GF-D8 (cell line): ENCODE measurements around the gene MYO5B.
"Not testable (repeated sequence)": the region's sequence is repeated elsewhere in the genome, so short reads cannot be mapped to it uniquely, and the experiment has no call there.

ENCODE experiments used
- DNase-seq: peaks from one replicate; lab custom pipeline; 2025; lab: John Stamatoyannopoulos, UW

MYO5B gene

GRCh38 chr18:49920731-49921130 lies 274.2 kb downstream of the MYO5B start:
- no peak for DNase-seq

- DNase-seq = no peak
Observed at GRCh38 chr18:49917742-49918141, 277.2 kb downstream of the MYO5B start.

- DNase-seq = no peak
Observed at GRCh38 chr18:49915352-49915751, 279.6 kb downstream of the MYO5B start.

GRCh38 chr18:49913221-49913620 lies 281.7 kb downstream of the MYO5B start:
- DNase-seq = no peak

GRCh38 chr18:49911427-49911826 lies 283.5 kb downstream of the MYO5B start:
- no peak for DNase-seq

- no peak for DNase-seq
Observed at GRCh38 chr18:49910986-49911385, 284.0 kb downstream of the MYO5B start.

GRCh38 chr18:49910019-49910418 lies 284.9 kb downstream of the MYO5B start:
- no peak for DNase-seq

- DNase-seq = no peak
Observed at GRCh38 chr18:49907346-49907929, 287.5 kb downstream of the MYO5B start.

GRCh38 chr18:49905771-49906170 lies 289.2 kb downstream of the MYO5B start:
- no peak for DNase-seq

- DNase-seq = no peak
Observed at GRCh38 chr18:49904871-49905555, 289.9 kb downstream of the MYO5B start.

GRCh38 chr18:49901862-49902340 lies 293.0 kb downstream of the MYO5B start:
- no peak for DNase-seq

GRCh38 chr18:49899657-49900330 lies 295.2 kb downstream of the MYO5B start:
- no peak for DNase-seq

GRCh38 chr18:49898421-49898820 lies 296.5 kb downstream of the MYO5B start:
- DNase-seq = no peak

- no peak for DNase-seq
Observed at GRCh38 chr18:49894517-49895226, 300.3 kb downstream of the MYO5B start.

GRCh38 chr18:49893036-49893435 lies 301.9 kb downstream of the MYO5B start:
- no peak for DNase-seq

GRCh38 chr18:49892148-49892924 lies 302.6 kb downstream of the MYO5B start:
- DNase-seq = no peak

GRCh38 chr18:49890041-49890440 lies 304.9 kb downstream of the MYO5B start:
- no peak for DNase-seq

- DNase-seq = not testable (repeated sequence)
Observed at GRCh38 chr18:49889552-49889951, 305.4 kb downstream of the MYO5B start.

- no peak for DNase-seq
Observed at GRCh38 chr18:49886891-49887764, 307.8 kb downstream of the MYO5B start.

GRCh38 chr18:49884959-49885358 lies 310.0 kb downstream of the MYO5B start:
- no peak for DNase-seq

- no peak for DNase-seq
Observed at GRCh38 chr18:49884465-49884864, 310.5 kb downstream of the MYO5B start.
